HepG2 (cell line): ENCODE data around the gene FZD4.

ENCODE experiments used
- BRF2 ChIP-seq: sonication (generic); formaldehyde crosslinking; IDR thresholded peaks from 2 replicates; pipeline ENCODE4 v1.8.1; 2022; ENCODE audit warnings: mild to moderate bottlenecking, missing genetic modification reagents
- FOXM1 ChIP-seq: sonication (generic); formaldehyde crosslinking; IDR thresholded peaks from 2 replicates; pipeline ENCODE4 v1.5.0; 2020; ENCODE audit warnings: missing genetic modification reagents
- PREB ChIP-seq: sonication (generic); formaldehyde crosslinking; IDR thresholded peaks from 2 replicates; pipeline ENCODE4 v1.4.0; 2020; ENCODE audit warnings: missing genetic modification reagents
- RFX5 ChIP-seq: IDR thresholded peaks from 2 replicates; pipeline ENCODE4 v1.6.1; 2011; ENCODE audit warnings: low read depth, low read length, improper control_type of control experiment
- ZNF275 ChIP-seq: sonication (generic); formaldehyde crosslinking; IDR thresholded peaks from 2 replicates; pipeline ENCODE4 v1.8.0; 2022; ENCODE audit warnings: missing genetic modification reagents, mild to moderate bottlenecking, inconsistent platforms, borderline replicate concordance
- ZNF816 ChIP-seq: sonication (generic); formaldehyde crosslinking; IDR thresholded peaks from 2 replicates; pipeline ENCODE4 v1.8.0; 2022; ENCODE audit warnings: missing genetic modification reagents, mild to moderate bottlenecking, borderline replicate concordance

- TF ChIP-seq ZNF275 (no peak), RFX5 (no peak), ZNF816 (no peak), PREB (no peak), BRF2 (CRISPR knock-in tag) (no peak), FOXM1 (no peak)
Observed at GRCh38 chr11:86983021-86983488, 27.9 kb upstream of the FZD4 start.
